ENCODE measurements around the gene FAM124A. TPM values are rescaled to one million over a fixed set of nuclear protein-coding genes. Genes with fewer than 3 reads are reported as not detected.

FAM124A gene
- total and polyA plus RNA-seq, 7 donors: 0.23 to 18.3 (median 11.7) TPM

GRCh38 chr13:51243227-51243626 lies 21.0 kb downstream of the FAM124A start:
- Histone ChIP-seq H3K9me3 (no peaks in the 10 kb centered on the region), H3K4me1 (peaks cover 0 to 79% (median 52%) of the 10 kb centered on the region in 4 donors), H3K36me3 (no peaks in the 10 kb centered on the region), H3K4me3 (no peak overlapping the region), H3K27me3 (no peaks in the 10 kb centered on the region), H3K27ac (peak overlapping the region; percentile 58 to 81 (median 74))
- DNase-seq: no peak
- 85 to 87% methylated on average over 4 of the region's 4 CpGs for WGBS, 2 donors
- no peak for TF ChIP-seq EP300 (IDR thresholded peaks at IDR 0.05)
- TF ChIP-seq POLR2A (IDR thresholded peaks at IDR 0.05): no peak
- TF ChIP-seq CTCF (IDR thresholded peaks at IDR 0.05): no peak
- no peak for TF ChIP-seq POLR2AphosphoS5 (IDR thresholded peaks at IDR 0.05)
- intact Hi-C loops (cut with DNase I): no loop called here

- no peak for DNase-seq
- Histone ChIP-seq H3K36me3 (no peaks in the 10 kb centered on the region), H3K4me3 (no peak overlapping the region), H3K9me3 (no peaks in the 10 kb centered on the region), H3K27ac (peak overlapping the region in 3 of 4 donors; percentile 58 to 81 (median 70)), H3K27me3 (no peaks in the 10 kb centered on the region), H3K4me1 (peaks cover 0 to 85% (median 52%) of the 10 kb centered on the region in 4 donors)
- WGBS, 2 donors: 72 to 76% methylated on average over 8 of the region's 8 CpGs
- intact Hi-C loops (cut with DNase I): no loop called here
- no peak for TF ChIP-seq CTCF (IDR thresholded peaks at IDR 0.05)
- no peak for TF ChIP-seq POLR2AphosphoS5 (IDR thresholded peaks at IDR 0.05)
These were observed 21.6 kb downstream of the FAM124A start for GRCh38 chr13:51243832-51244231.

- intact Hi-C loops (cut with DNase I): no loop called here
- Histone ChIP-seq H3K4me1 (peaks cover 0 to 93% (median 53%) of the 10 kb centered on the region in 4 donors), H3K36me3 (no peaks in the 10 kb centered on the region), H3K9me3 (no peaks in the 10 kb centered on the region), H3K27ac (peak overlapping the region; percentile 30 to 82 (median 75)), H3K27me3 (no peaks in the 10 kb centered on the region), H3K4me3 (no peak overlapping the region)
- no peak for TF ChIP-seq CTCF (IDR thresholded peaks at IDR 0.05)
- no peak for TF ChIP-seq EP300 (IDR thresholded peaks at IDR 0.05)
- no peak for TF ChIP-seq POLR2AphosphoS5 (IDR thresholded peaks at IDR 0.05)
- no peak for TF ChIP-seq POLR2A (IDR thresholded peaks at IDR 0.05)
- DNase-seq: no peak
- 74 to 75% methylated on average over 14 of the region's 14 CpGs for WGBS, 2 donors
These were observed 22.6 kb downstream of the FAM124A start for GRCh38 chr13:51244637-51245405.

- no peaks in the 10 kb centered on the region for H3K36me3 ChIP-seq
- peaks cover 0 to 96% (median 52%) of the 10 kb centered on the region in 4 donors for H3K4me1 ChIP-seq
- TF ChIP-seq CTCF (IDR thresholded peaks at IDR 0.05) (no peak), POLR2A (IDR thresholded peaks at IDR 0.05) (no peak), EP300 (IDR thresholded peaks at IDR 0.05) (no peak), POLR2AphosphoS5 (IDR thresholded peaks at IDR 0.05) (no peak)
- peak overlapping the region; percentile 69 to 82 (median 80) for H3K27ac ChIP-seq
- H3K4me3 ChIP-seq: no peak overlapping the region
- no peak for DNase-seq
- 83 to 91% methylated on average over 2 of the region's 2 CpGs for WGBS, 2 donors
- no peaks in the 10 kb centered on the region for H3K9me3 ChIP-seq
- no peaks in the 10 kb centered on the region for H3K27me3 ChIP-seq
- intact Hi-C loops (cut with DNase I): no loop called here
These were observed 23.4 kb downstream of the FAM124A start for GRCh38 chr13:51245583-51245982.
